Measurements from ENCODE around the gene OR2T2.
"Not testable (repeated sequence)": the region's sequence is repeated elsewhere in the genome, so short reads cannot be mapped to it uniquely, and the experiment has no call there.

OR2T2 gene

DNA sequence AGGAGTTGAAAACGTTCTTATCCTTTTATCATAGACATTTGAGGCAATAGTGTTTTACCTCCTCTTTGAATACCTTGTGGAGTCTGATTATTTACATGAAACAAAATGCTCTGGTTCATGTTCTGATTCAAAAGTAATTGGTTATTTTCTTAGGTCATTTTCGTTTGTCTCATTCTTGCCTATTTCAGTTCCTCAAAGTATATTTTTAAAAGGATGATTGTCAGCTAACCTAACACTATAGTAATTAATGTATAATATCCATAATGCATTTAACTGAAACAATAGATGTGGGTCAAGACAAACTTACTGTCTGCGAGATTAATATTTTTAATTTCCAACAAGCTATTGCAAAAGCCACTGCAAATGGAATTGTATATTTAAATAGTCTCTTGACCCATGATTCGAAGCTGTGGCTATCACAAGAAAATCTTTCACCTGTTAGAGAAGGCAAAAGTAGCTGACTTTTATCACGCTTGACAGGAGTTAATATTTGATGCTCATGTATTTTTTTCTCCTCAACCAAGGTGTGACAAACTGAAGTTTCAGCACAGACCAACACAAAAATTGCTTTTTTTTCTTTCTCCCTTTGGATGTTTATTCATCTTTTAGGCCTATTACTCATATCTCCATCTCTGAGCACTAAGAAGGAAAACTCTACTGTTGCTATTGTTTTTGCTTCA is 5.2 kb downstream of the OR2T2 start:
- not testable (repeated sequence) for DNase-seq

- DNase-seq = not testable (repeated sequence)
Observed at GRCh38 chr1:248453619-248454018, 8.2 kb downstream of the OR2T2 start.

- DNase-seq = not testable (repeated sequence)
Observed at GRCh38 chr1:248455045-248455444, 9.6 kb downstream of the OR2T2 start.

DNA sequence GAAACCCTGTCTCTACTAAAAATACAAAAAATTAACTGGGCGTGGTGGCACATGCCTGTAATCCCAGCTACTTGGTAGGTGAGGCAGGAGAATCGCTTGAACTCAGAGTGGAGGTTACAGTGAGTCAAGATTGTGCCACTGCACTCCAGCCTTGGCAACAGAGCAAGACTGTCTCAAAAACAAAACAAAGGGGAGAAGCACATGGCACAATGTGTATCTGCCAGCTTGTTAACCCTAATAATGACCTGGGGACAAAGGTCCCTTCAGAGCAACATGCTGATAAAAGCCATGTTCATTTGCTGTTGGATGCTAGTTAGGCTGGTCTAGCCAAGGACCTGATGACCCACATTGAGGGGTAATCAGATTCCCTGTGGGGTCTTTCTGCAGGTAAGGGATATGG is 11.2 kb downstream of the OR2T2 start:
- not testable (repeated sequence) for DNase-seq

DNA sequence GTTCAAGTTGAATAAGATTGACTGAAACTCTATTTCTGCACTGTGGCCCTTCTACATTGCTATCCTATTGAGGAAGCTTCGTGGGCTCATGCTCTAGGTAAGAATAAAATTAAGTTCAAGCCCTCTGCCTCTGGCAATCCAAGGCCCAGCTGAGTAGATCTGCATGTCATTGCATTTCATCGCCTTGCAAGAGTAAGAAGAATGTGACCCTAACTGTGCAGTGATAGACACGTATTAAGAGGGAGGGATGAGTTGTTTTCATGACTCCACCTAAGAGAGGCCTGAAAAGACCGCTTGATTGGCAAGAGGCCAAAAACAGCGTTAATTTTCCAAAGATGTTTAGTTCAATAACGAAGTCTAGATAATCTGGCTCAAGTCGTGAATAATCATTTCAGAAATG is 13.7 kb downstream of the OR2T2 start:
- not testable (repeated sequence) for DNase-seq

GRCh38 chr1:248471154-248471553 is 25.7 kb downstream of the OR2T2 start:
- DNase-seq = no peak

- DNase-seq = not testable (repeated sequence)
Observed at GRCh38 chr1:248472111-248472510, 26.7 kb downstream of the OR2T2 start.

DNA sequence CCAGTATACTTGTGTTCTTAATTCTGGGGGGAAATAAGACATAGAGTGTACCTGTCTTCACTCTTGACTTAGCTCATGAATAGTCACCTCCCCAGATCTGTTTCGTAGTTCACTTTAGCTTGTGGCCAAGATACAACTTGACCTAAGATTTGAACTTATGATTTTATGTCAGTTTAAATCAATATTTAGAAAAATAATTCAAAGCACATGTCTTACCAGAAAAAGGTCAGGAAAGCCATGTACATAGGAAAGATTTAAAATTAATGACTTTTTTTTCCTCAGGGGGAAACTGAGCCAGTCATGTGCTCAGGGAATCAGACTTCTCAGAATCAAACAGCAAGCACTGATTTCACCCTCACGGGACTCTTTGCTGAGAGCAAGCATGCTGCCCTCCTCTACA is 27.6 kb downstream of the OR2T2 start, which contains the start of gene OR2T3:
Gene OR2T3, plus strand, starts transcription at position 301 of the 400 bp plus-strand sequence. Its CDS starts 0 bp downstream, at position 301.
- DNase-seq = not testable (repeated sequence)

GRCh38 chr1:248475660-248476059 is 30.2 kb downstream of the OR2T2 start:
- not testable (repeated sequence) for DNase-seq

DNA sequence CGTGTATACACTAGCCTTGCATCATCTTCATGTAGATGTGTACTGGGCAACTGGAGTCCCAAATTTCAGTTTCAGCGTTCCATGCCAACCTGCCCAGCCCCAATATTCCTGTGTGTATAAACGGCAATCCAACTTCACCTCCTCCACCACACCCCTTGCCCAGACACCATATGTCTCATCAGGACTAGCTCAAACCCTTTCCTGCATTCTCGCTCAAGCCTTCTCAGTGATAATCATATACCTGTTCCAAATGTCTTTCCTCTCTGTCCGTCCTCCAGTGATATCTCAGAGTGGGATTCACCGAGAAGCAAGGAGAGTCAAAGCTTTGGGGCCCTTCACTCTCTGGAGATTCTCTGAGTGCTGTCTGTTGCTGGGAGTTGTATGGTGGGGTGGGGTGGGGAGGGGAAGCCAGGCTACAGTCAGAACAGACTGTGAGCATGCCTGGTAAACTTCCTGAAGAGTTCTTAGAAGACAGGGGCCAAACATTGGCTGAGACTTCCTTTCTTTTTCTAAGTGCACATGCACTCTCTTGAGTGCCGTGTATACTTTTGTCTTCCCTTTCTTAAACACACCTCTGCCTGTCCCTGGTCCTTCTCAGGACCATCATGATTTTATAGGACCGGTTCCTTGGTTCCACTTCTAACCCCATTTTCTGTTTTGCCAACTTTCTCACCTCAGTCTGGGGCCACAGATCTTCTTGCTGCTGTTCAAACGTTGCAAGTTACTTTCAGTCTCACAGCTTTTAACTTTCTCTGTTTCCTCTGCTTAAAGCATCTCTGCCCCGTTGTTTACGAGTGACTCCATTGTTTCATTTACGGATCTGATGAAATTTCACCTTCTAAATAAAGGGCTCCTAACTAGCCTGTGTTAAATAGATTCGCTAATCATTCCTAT is 36.5 kb downstream of the OR2T2 start:
- DNase-seq = not testable (repeated sequence)

DNA sequence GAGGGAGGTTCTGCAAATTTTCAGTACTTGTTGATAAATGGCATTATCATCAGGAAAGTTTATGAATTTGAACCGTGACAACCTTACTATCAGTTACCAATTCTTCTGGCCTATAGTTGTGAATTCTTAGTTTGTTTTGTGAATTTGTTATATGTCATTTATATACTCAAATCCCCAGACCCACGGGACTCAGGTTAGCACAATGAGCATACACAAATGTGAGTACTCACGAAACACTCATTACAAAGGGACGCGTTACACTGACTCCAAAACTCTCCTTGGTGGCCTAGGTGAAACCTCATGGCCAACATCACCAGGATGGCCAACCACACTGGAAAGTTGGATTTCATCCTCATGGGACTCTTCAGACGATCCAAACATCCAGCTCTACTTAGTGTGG is 42.9 kb downstream of the OR2T2 start, which contains the start of gene OR2T5:
Gene OR2T5, plus strand, starts transcription at position 301 of the 400 bp plus-strand sequence. Its CDS starts 0 bp downstream, at position 301.
- not testable (repeated sequence) for DNase-seq

GRCh38 chr1:248496661-248497060 is 51.2 kb downstream of the OR2T2 start:
- not testable (repeated sequence) for DNase-seq

GRCh38 chr1:248500305-248501035 is 55.0 kb downstream of the OR2T2 start:
- DNase-seq = not testable (repeated sequence)
